GM12801 (cell line): Measurements from ENCODE around the gene SCN7A.

Source experiments
- CTCF ChIP-seq: IDR thresholded peaks from one replicate; pipeline ENCODE4 v1.5.1; 2011; ENCODE audit warnings: control low read depth; ENCODE audit not compliant: insufficient read length; ENCODE audit errors: extremely low read depth

The SCN7A gene

GRCh38 chr2:166432331-166432730 is 61.7 kb downstream of the SCN7A start:
- no peak for TF ChIP-seq CTCF

- TF ChIP-seq CTCF = no peak
These were observed 69.2 kb downstream of the SCN7A start for GRCh38 chr2:166424841-166425240.

GRCh38 chr2:166419616-166419934 is 74.5 kb downstream of the SCN7A start:
- no peak for TF ChIP-seq CTCF

- no peak for TF ChIP-seq CTCF
These were observed 75.0 kb downstream of the SCN7A start for GRCh38 chr2:166418853-166419615.

GRCh38 chr2:166417669-166418068 is 76.4 kb downstream of the SCN7A start:
- no peak for TF ChIP-seq CTCF

- no peak for TF ChIP-seq CTCF
These were observed 80.8 kb downstream of the SCN7A start for GRCh38 chr2:166413255-166413654.

GRCh38 chr2:166411473-166412230 is 82.4 kb downstream of the SCN7A start:
- no peak for TF ChIP-seq CTCF
